GM19240 (cell line): ENCODE measurements around the gene FAM168B.
"Not testable (repeated sequence)": the region's sequence is repeated elsewhere in the genome, so short reads cannot be mapped to it uniquely, and the experiment has no call there.

Experiments used
- DNase-seq: peaks from one replicate; pipeline ENCODE4 v3.0.0; 2011; ENCODE audit warnings: low spot score; ENCODE audit not compliant: insufficient read length

The FAM168B gene

GRCh38 chr2:131103165-131103564, 9.9 kb upstream of the FAM168B start:
- no peak for DNase-seq

GRCh38 chr2:131094463-131095281, 1.4 kb upstream of the FAM168B start:
- DNase-seq, result no peak

GRCh38 chr2:131093696-131094462, 619 bp upstream of the FAM168B start:
- DNase-seq, result no peak

- no peak for DNase-seq
These were observed 728 bp downstream of the FAM168B start for GRCh38 chr2:131092458-131093005.

- DNase-seq, result no peak
These were observed 7.6 kb downstream of the FAM168B start for GRCh38 chr2:131085646-131086045.

GRCh38 chr2:131081190-131081589, 12.1 kb downstream of the FAM168B start:
- DNase-seq, result no peak

GRCh38 chr2:131079931-131080330, 13.3 kb downstream of the FAM168B start:
- not testable (repeated sequence) for DNase-seq

GRCh38 chr2:131077966-131078365, 15.3 kb downstream of the FAM168B start:
- no peak for DNase-seq

GRCh38 chr2:131077182-131077846, 15.9 kb downstream of the FAM168B start:
- DNase-seq, result no peak

- DNase-seq, result no peak
These were observed 16.6 kb downstream of the FAM168B start for GRCh38 chr2:131076707-131077106.

GRCh38 chr2:131075578-131075977, 17.7 kb downstream of the FAM168B start:
- not testable (repeated sequence) for DNase-seq

GRCh38 chr2:131068172-131068571, 25.1 kb downstream of the FAM168B start:
- DNase-seq, result not testable (repeated sequence)

GRCh38 chr2:131067465-131068125, 25.7 kb downstream of the FAM168B start:
- no peak for DNase-seq

- no peak for DNase-seq
These were observed 28.4 kb downstream of the FAM168B start for GRCh38 chr2:131064589-131065512.

GRCh38 chr2:131063501-131064283, 29.6 kb downstream of the FAM168B start:
- no peak for DNase-seq

- no peak for DNase-seq
These were observed 34.3 kb downstream of the FAM168B start for GRCh38 chr2:131058920-131059319.

- DNase-seq, result no peak
These were observed 34.9 kb downstream of the FAM168B start for GRCh38 chr2:131058214-131058843.

GRCh38 chr2:131056932-131057287, 36.4 kb downstream of the FAM168B start:
- no peak for DNase-seq
